GM19240 (cell line): ENCODE measurements around the gene GNAT1.

ENCODE experiments used
- DNase-seq: peaks from one replicate; pipeline ENCODE4 v3.0.0; 2011; ENCODE audit warnings: low spot score; ENCODE audit not compliant: insufficient read length

The GNAT1 gene

DNA sequence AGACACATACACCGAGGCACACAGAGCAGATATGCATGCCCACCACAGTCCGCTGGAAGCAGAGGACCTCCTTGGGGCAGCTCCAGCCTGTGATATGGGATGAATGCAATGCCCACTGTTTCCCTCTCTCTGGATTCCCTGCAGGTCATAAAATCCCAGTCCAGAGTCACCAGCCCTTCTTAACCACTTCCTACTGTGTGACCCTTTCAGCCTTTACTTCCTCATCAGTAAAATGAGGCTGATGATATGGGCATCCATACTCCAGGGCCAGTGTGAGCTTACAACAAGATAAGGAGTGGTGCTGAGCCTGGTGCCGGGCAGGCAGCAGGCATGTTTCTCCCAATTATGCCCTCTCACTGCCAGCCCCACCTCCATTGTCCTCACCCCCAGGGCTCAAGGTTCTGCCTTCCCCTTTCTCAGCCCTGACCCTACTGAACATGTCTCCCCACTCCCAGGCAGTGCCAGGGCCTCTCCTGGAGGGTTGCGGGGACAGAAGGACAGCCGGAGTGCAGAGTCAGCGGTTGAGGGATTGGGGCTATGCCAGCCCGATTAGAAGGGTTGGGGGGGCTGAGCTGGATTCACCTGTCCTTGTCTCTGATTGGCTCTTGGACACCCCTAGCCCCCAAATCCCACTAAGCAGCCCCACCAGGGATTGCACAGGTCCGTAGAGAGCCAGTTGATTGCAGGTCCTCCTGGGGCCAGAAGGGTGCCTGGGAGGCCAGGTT is at the start of gene GNAT1:
GNAT1 (plus strand) TSS at position 675 of the 725 bp plus-strand sequence. CDS start 116 bp downstream, outside the sequence.
- DNase-seq = no peak

- DNase-seq = no peak
Measured at GRCh38 chr3:50146316-50146901, 45.0 kb upstream of the GNAT1 start.

GRCh38 chr3:50147016-50147415 is 44.4 kb upstream of the GNAT1 start:
- no peak for DNase-seq

GRCh38 chr3:50147447-50147846 is 44.0 kb upstream of the GNAT1 start:
- DNase-seq = no peak

DNA sequence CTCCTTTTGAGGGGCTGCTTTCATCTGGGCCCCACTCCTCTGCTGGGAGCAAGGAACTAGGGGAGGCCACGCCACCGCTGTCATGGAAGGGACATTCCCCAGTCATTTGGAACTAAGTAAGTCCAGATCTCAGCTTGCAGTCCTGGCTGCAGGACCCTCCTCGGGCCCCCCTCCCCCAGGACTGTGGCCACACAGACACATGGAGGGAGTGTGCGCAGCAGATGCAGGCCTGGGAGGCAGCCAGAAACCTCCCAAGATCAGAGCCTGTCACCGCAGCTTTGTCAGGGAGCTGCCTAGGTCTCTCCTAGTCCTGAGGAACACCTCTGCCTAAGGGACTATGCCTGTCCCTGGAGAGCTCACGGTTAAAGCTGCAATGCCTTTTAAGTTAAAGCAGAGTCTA is 43.5 kb upstream of the GNAT1 start:
- DNase-seq = no peak

DNA sequence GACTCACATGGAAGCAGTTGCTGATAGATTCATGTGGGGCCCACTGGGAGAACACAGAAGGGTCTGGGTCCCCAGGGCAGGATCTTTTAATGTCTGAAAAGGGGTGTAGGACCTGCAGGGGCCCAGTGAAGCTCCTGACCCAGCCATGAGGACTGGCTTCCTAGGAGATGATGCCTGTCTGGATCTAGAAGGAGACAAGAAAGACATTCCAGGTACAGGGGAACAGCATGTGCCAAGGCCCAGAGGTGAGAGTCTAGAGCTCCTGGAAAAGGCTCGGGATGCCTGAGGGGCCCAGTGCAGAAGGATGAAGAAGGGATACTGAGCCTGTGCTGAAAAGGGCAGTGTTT is 41.0 kb upstream of the GNAT1 start:
- DNase-seq = no peak

DNA sequence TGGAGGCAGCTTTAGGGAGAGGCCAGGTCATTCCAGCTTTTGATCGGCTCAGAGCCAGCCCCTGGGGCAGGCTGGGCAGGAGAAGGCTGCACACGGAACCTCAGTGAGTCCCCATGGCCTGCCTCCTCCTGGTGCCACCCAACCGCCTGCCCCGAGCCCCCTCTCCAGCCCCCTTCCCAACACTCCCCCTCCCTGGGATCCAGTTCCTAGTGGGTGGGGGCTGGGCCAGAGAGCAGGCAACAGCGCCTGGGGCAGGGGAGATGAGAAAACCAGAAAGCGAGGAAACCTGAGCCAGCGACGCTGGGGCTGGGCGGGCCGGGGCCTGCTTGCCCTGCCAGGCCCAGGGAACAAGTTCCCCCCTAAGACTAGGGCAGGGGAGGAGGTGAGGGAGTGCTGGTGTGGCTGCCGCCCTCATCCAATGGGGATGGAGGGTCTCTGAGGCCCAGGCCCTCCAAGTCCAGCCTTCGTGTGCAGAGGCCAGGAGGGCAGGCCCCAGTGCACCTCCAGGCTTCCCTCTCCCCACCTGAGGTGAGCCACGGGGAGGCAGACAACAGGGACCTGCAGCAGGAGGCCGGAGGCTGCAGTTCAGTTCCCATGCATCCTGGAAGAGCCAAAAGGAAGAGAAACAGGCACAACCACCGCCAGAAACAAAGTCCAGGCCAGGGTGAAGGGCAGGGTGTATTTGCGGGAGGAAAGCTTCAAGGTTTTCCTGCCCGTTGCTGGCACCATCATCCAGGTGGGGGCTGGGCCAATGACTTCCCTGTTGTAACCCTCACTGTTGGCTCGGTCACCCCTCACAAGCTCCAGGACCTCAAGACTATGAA is 40.3 kb upstream of the GNAT1 start:
- DNase-seq = no peak

- no peak for DNase-seq
Measured at GRCh38 chr3:50151728-50152127, 39.7 kb upstream of the GNAT1 start.

- DNase-seq = no peak
Measured at GRCh38 chr3:50153782-50154475, 37.5 kb upstream of the GNAT1 start.

- peak; percentile 42 for DNase-seq
Measured at GRCh38 chr3:50154476-50154839, 37.0 kb upstream of the GNAT1 start.

GRCh38 chr3:50154840-50155490 is 36.4 kb upstream of the GNAT1 start, which contains the start of gene SEMA3F:
Gene SEMA3F (plus strand): TSS chr3:50155324. CDS start chr3:50159623, 4,299 bp downstream.
- DNase-seq = peak; percentile 90

GRCh38 chr3:50155491-50155878 is 35.9 kb upstream of the GNAT1 start:
- no peak for DNase-seq

DNA sequence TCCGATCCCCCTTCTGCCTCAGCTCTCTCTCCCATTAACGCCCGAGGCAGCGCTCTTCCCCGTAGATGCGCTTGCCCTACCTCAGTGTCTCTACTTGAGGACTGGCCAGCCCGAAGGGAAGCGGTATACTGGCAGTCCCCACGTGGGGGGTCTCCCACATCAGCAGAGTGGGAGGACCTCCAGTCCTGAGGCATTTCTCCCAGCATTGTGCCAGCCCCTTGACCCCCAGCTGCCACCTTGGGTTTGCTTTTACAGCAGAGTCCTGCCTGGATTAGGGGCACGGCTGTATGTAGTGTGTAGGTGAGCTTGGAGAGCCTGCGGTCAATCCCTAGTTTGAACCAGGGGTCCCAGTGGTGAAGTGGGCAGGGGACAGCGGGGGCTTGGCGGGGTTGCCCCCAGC is 35.5 kb upstream of the GNAT1 start:
- DNase-seq = no peak

GRCh38 chr3:50156549-50157493 is 34.6 kb upstream of the GNAT1 start:
- no peak for DNase-seq

DNA sequence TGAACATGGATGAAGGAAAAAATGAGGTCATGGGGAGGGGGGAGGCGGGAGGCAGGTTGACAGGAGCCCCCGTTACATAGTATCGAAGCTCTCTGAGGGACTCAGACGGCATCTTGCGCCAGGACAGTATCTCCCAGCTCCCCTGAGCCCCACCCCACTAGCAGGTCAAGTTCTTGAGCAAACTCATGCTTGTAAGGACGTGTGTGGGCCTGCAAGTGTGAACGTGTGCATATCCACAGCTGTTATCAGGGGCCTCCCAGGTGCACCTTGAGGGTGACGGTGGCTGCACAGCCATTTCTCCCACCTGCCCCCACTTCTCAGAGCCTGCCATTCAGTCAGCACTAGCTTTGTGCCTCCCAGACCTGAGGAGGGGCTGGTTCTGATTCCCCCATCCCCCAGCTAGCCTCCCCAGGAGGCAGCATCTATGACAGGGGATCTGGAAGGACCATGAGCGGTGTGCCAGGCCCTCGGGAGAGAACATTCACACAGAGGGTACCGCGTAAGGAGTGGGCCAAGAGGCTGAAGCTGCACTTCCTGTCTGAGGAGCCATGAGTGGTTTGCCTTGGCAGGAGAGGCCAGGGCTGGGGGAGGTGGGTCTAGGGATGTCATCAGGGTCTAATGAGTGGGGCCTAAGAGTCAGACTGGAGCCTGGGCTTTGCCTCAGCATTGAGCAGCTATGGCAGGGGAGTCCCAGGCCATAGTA is 33.4 kb upstream of the GNAT1 start:
- no peak for DNase-seq

- DNase-seq = no peak
Measured at GRCh38 chr3:50158530-50159146, 32.8 kb upstream of the GNAT1 start.

GRCh38 chr3:50160561-50160983 is 30.8 kb upstream of the GNAT1 start:
- no peak for DNase-seq

GRCh38 chr3:50161320-50161719 is 30.1 kb upstream of the GNAT1 start:
- DNase-seq = no peak
